T1000 (cell line): Measurements from ENCODE around the gene GLI3.

Experiments
- DNase-seq: peaks from one replicate; lab custom pipeline; 2025; ENCODE audit warnings: mixed read lengths; lab: John Stamatoyannopoulos, UW

GLI3 gene

GRCh38 chr7:42236976-42237810 lies at the start of gene GLI3:
TSS of gene GLI3 (minus strand) at chr7:42237209. CDS start at chr7:42223253, 13,956 bp downstream.
- peak; percentile 68 for DNase-seq

GRCh38 chr7:42285383-42285824 lies 48.4 kb upstream of the GLI3 start:
- no peak for DNase-seq

GRCh38 chr7:42283553-42283952 lies 46.5 kb upstream of the GLI3 start:
- no peak for DNase-seq

GRCh38 chr7:42278344-42278743 lies 41.3 kb upstream of the GLI3 start:
- no peak for DNase-seq

GRCh38 chr7:42274053-42274452 lies 37.0 kb upstream of the GLI3 start:
- DNase-seq, result no peak

GRCh38 chr7:42272793-42273665 lies 36.0 kb upstream of the GLI3 start:
- no peak for DNase-seq

- DNase-seq, result no peak
Measured at GRCh38 chr7:42269161-42269560, 32.2 kb upstream of the GLI3 start.

GRCh38 chr7:42264702-42265101 lies 27.7 kb upstream of the GLI3 start:
- no peak for DNase-seq

GRCh38 chr7:42263971-42264370 lies 27.0 kb upstream of the GLI3 start:
- DNase-seq, result no peak

- no peak for DNase-seq
Measured at GRCh38 chr7:42262964-42263363, 26.0 kb upstream of the GLI3 start.

GRCh38 chr7:42254217-42254616 lies 17.2 kb upstream of the GLI3 start:
- DNase-seq, result no peak

- peak; percentile 38 for DNase-seq
Measured at GRCh38 chr7:42253316-42253715, 16.3 kb upstream of the GLI3 start.

- no peak for DNase-seq
Measured at GRCh38 chr7:42250411-42250810, 13.4 kb upstream of the GLI3 start.

GRCh38 chr7:42248579-42248978 lies 11.6 kb upstream of the GLI3 start:
- DNase-seq, result no peak

GRCh38 chr7:42247301-42247700 lies 10.3 kb upstream of the GLI3 start:
- no peak for DNase-seq

- DNase-seq, result no peak
Measured at GRCh38 chr7:42244828-42245227, 7.8 kb upstream of the GLI3 start.

- DNase-seq, result no peak
Measured at GRCh38 chr7:42242381-42242780, 5.4 kb upstream of the GLI3 start.

- no peak for DNase-seq
Measured at GRCh38 chr7:42241424-42241823, 4.4 kb upstream of the GLI3 start.

GRCh38 chr7:42240416-42240815 lies 3.4 kb upstream of the GLI3 start:
- no peak for DNase-seq

- DNase-seq, result peak; percentile 45
Measured at GRCh38 chr7:42238709-42239366, 1.8 kb upstream of the GLI3 start.

- no peak for DNase-seq
Measured at GRCh38 chr7:42237811-42238541, 967 bp upstream of the GLI3 start.
